Activated T-cell treated with anti-CD3 and anti-CD28 coated beads, Interleukin-2, amount 50 U/mL, for 24 hours (primary cell): ENCODE measurements around the gene ETHE1.
"Not testable (repeated sequence)": the region's sequence is repeated elsewhere in the genome, so short reads cannot be mapped to it uniquely, and the experiment has no call there.

ENCODE experiments used
- DNase-seq: peaks from one replicate; pipeline ENCODE4 v3.0.0-alpha.2; 2020
- H3K27ac Mint-ChIP-seq: 2 replicates; pipeline ENCODE4 v1.8.0; 2020; ENCODE audit warnings: mild to moderate bottlenecking, mixed read lengths
- H3K27me3 Mint-ChIP-seq: 2 replicates; pipeline ENCODE4 v1.8.0; 2020; ENCODE audit warnings: mixed read lengths
- H3K36me3 Mint-ChIP-seq: 2 replicates; pipeline ENCODE4 v1.8.0; 2020; ENCODE audit warnings: low read depth, mixed read lengths
- H3K4me1 Mint-ChIP-seq: 2 replicates; pipeline ENCODE4 v1.8.0; 2020; ENCODE audit warnings: low read depth, mixed read lengths
- H3K4me3 Mint-ChIP-seq: 2 replicates; pipeline ENCODE4 v1.8.0; 2020; ENCODE audit warnings: mild to moderate bottlenecking, moderate library complexity, mixed read lengths
- H3K9me3 Mint-ChIP-seq: 2 replicates; pipeline ENCODE4 v1.8.0; 2020; ENCODE audit warnings: mixed read lengths

Gene ETHE1

GRCh38 chr19:43561139-43561970 lies 34.4 kb upstream of the ETHE1 start:
- no peak for DNase-seq
- peak overlapping the region; percentile 95 for H3K27ac Mint-ChIP-seq

DNA sequence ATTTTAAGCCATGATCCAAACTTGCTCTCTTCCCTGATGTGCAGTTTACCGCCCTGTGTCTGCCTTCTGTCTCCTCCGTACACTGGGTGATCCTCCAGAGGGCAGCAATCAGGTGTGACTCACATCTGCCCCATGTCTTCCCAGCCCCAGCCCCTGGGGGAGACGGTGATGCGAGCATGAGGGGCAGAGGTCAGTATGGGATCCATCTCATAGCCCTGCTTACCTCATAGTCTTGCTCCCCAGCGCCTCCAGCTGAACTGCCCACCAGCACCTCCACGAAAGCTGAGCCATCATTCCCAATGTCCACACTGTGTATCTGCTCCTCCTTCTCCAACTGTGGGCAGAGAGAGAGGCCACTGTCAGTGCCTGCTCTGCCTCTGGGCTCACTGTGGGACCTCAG lies 33.7 kb upstream of the ETHE1 start:
- Mint-ChIP-seq H3K27ac (peak overlapping the region; percentile 95), H3K4me1 (peaks cover 61% of the 10 kb centered on the region), H3K27me3 (no peaks in the 10 kb centered on the region), H3K4me3 (no peak overlapping the region), H3K36me3 (peaks cover 61% of the 10 kb centered on the region), H3K9me3 (no peaks in the 10 kb centered on the region)
- DNase-seq, result no peak

More at GRCh38 chr19:43561139-43561970, 34.4 kb upstream of the ETHE1 start:
- Mint-ChIP-seq H3K4me1 (peaks cover 58% of the 10 kb centered on the region), H3K4me3 (no peak overlapping the region), H3K27me3 (no peaks in the 10 kb centered on the region), H3K9me3 (no peaks in the 10 kb centered on the region), H3K36me3 (peaks cover 56% of the 10 kb centered on the region)

- Mint-ChIP-seq H3K27ac (peak overlapping the region; percentile 13), H3K4me1 (peaks cover 21% of the 10 kb centered on the region), H3K9me3 (no peaks in the 10 kb centered on the region), H3K27me3 (no peaks in the 10 kb centered on the region), H3K36me3 (peaks cover 75% of the 10 kb centered on the region), H3K4me3 (no peak overlapping the region)
- DNase-seq, result peak; percentile 85
Measured at GRCh38 chr19:43555185-43555770, 28.3 kb upstream of the ETHE1 start.

DNA sequence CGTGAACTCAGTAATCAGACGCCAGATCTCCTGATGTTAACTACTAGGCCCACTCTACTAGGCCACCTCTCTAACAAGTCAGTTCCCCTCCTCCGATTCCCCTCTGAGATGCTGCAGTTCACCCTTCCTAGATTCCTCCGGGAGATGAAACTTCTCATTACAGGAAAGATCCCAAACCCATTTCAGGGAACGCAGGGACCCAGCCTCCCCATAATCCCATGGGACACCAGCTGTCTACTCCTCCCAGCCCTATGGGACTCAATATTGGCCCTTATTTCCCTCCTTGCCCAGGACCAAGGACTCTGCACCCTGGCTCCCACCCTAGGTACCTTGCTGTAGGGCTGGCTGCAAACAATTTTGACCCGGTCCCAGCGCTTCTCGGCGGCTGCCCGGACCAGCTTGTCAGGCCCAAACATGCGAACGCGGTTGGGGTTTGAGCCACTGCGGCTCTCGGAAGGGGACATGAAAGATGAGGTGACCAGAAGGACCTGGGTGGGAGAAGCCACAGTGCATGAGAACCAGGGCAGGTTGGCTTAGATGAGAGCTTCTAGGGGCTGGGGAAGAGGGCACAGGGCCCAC lies 27.4 kb upstream of the ETHE1 start:
- no peaks in the 10 kb centered on the region for H3K27me3 Mint-ChIP-seq

DNA sequence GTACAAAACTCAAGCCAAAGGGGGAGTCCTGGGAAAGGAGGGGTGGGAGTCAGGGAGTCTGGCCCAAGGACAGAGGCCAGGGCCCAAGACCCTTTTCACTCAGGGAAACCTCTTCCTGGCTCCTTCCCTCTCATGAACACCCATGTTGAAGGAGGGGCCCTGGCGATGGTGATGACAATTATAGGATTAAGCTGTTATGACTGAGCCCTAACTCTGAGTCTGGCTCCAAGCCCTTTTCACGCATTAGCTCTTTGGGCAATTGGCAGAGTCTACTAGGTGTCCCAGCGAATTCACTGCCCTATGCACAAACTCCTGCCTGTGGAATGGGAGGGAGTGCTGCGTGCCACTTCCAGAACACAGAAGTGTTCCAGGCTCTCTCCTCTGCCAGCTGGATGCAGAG lies 26.7 kb upstream of the ETHE1 start:
- Mint-ChIP-seq H3K4me1 (peaks cover 20% of the 10 kb centered on the region), H3K27ac (peak overlapping the region; percentile 73), H3K36me3 (peaks cover 81% of the 10 kb centered on the region), H3K9me3 (no peaks in the 10 kb centered on the region), H3K27me3 (no peaks in the 10 kb centered on the region), H3K4me3 (no peak overlapping the region)
- DNase-seq, result no peak

More for the DNA sequence above, 27.4 kb upstream of the ETHE1 start:
- no peak overlapping the region for H3K4me3 Mint-ChIP-seq
- peaks cover 20% of the 10 kb centered on the region for H3K4me1 Mint-ChIP-seq
- DNase-seq, result no peak
- H3K27ac Mint-ChIP-seq, result peak overlapping the region; percentile 73
- H3K36me3 Mint-ChIP-seq, result peaks cover 77% of the 10 kb centered on the region
- no peaks in the 10 kb centered on the region for H3K9me3 Mint-ChIP-seq

- peak overlapping the region; percentile 63 for H3K27ac Mint-ChIP-seq
- no peak overlapping the region for H3K4me3 Mint-ChIP-seq
- H3K36me3 Mint-ChIP-seq, result peaks cover 77% of the 10 kb centered on the region
- no peaks in the 10 kb centered on the region for H3K9me3 Mint-ChIP-seq
- no peak for DNase-seq
- H3K4me1 Mint-ChIP-seq, result peaks cover 15% of the 10 kb centered on the region
- H3K27me3 Mint-ChIP-seq, result no peaks in the 10 kb centered on the region
Measured at GRCh38 chr19:43552616-43553015, 25.6 kb upstream of the ETHE1 start.

GRCh38 chr19:43552198-43552450 lies 25.1 kb upstream of the ETHE1 start:
- no peaks in the 10 kb centered on the region for H3K27me3 Mint-ChIP-seq

GRCh38 chr19:43551399-43552197 lies 24.6 kb upstream of the ETHE1 start:
- H3K9me3 Mint-ChIP-seq, result no peaks in the 10 kb centered on the region
- no peak for DNase-seq
- peak overlapping the region; percentile 20 for H3K27ac Mint-ChIP-seq
- H3K27me3 Mint-ChIP-seq, result no peaks in the 10 kb centered on the region
- H3K4me1 Mint-ChIP-seq, result peaks cover 13% of the 10 kb centered on the region
- H3K36me3 Mint-ChIP-seq, result peaks cover 78% of the 10 kb centered on the region
- no peak overlapping the region for H3K4me3 Mint-ChIP-seq

More at GRCh38 chr19:43552198-43552450, 25.1 kb upstream of the ETHE1 start:
- no peaks in the 10 kb centered on the region for H3K9me3 Mint-ChIP-seq
- H3K4me3 Mint-ChIP-seq, result no peak overlapping the region
- no peak for DNase-seq
- no peak overlapping the region for H3K27ac Mint-ChIP-seq
- peaks cover 13% of the 10 kb centered on the region for H3K4me1 Mint-ChIP-seq
- H3K36me3 Mint-ChIP-seq, result peaks cover 74% of the 10 kb centered on the region

GRCh38 chr19:43548706-43549105 lies 21.7 kb upstream of the ETHE1 start:
- Mint-ChIP-seq H3K36me3 (peaks cover 78% of the 10 kb centered on the region), H3K27me3 (no peaks in the 10 kb centered on the region), H3K27ac (peak overlapping the region; percentile 59), H3K4me3 (no peak overlapping the region), H3K9me3 (no peaks in the 10 kb centered on the region), H3K4me1 (no peaks in the 10 kb centered on the region)
- no peak for DNase-seq

- H3K27me3 Mint-ChIP-seq, H3K4me3 Mint-ChIP-seq, H3K4me1 Mint-ChIP-seq, H3K9me3 Mint-ChIP-seq, DNase-seq, H3K27ac Mint-ChIP-seq: not testable (repeated sequence)
- H3K36me3 Mint-ChIP-seq, result peaks cover 78% of the 10 kb centered on the region
Measured at GRCh38 chr19:43547926-43548325, 20.9 kb upstream of the ETHE1 start.

GRCh38 chr19:43546581-43546980 lies 19.6 kb upstream of the ETHE1 start:
- no peak overlapping the region for H3K4me3 Mint-ChIP-seq
- peaks cover 81% of the 10 kb centered on the region for H3K36me3 Mint-ChIP-seq
- H3K4me1 Mint-ChIP-seq, result no peaks in the 10 kb centered on the region
- no peaks in the 10 kb centered on the region for H3K9me3 Mint-ChIP-seq
- H3K27me3 Mint-ChIP-seq, result no peaks in the 10 kb centered on the region
- DNase-seq, result no peak
- peak overlapping the region; percentile 14 for H3K27ac Mint-ChIP-seq

DNA sequence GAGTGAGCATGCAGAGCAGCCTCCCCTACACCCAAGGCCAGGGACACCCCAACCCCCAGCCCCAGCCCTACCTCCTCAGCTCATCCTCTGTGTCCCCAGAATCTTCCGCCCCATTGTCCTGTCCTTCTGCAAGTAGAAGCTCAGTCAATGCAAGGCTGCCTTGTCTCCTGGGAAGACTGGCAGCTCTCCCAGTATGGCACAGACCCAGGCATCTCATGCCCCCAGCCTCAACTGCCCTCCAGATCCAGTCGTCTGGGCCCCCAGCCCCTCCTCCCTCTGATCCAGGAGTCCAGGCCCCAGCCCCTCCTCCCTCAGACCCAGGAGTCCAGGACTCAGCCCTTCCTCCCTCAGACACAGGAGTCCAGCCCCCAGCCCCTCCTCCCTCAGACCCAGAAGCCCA lies 19.0 kb upstream of the ETHE1 start:
- H3K36me3 Mint-ChIP-seq, result peaks cover 81% of the 10 kb centered on the region
- no peak overlapping the region for H3K4me3 Mint-ChIP-seq
- H3K9me3 Mint-ChIP-seq, result no peaks in the 10 kb centered on the region
- H3K27ac Mint-ChIP-seq, result peak overlapping the region; percentile 57
- H3K27me3 Mint-ChIP-seq, result no peaks in the 10 kb centered on the region
- H3K4me1 Mint-ChIP-seq, result no peaks in the 10 kb centered on the region
- no peak for DNase-seq

DNA sequence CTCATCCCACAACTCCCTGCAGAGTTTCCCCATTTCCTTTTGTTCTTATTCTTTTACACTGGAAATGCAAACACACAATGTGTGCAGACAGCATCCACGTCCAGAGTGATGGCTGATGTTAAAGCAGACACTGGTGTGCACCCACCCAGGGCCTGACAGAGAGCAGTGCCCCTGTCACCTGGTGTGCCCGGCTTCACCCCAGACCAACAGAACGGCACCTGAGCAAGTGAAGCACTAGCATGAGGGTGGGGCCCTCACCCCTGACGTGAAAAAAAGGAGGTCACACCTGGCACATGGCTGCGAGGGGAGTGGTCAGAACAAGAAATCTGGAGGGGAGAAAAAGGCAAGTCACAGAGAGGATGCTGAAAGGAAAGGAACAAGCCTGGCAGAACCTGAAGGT lies 18.3 kb upstream of the ETHE1 start:
- Mint-ChIP-seq H3K36me3 (peaks cover 81% of the 10 kb centered on the region), H3K4me3 (no peak overlapping the region), H3K4me1 (no peaks in the 10 kb centered on the region), H3K9me3 (no peaks in the 10 kb centered on the region), H3K27ac (peak overlapping the region; percentile 48), H3K27me3 (no peaks in the 10 kb centered on the region)
- DNase-seq, result no peak

DNA sequence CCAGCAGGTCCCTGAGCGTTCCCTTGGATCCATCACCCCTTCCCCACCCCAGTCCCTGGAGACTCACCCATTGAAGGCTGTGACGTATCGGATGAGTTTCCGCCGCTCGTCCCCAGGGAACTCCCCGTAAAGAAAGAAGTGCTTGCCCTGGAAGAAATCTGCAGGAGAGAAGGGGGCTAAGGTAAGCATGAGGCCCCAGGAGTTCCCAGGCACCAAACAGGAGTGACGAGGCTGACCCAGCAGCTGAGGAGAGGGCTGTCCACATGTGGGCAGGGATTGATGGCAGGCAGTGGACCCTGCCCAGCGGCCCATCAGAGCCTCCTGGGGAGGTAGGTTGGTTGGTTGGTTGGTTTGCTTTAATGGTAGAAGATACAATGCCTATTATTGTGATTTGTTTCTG lies 17.1 kb upstream of the ETHE1 start:
- DNase-seq, result no peak
- H3K4me3 Mint-ChIP-seq, result no peak overlapping the region
- no peaks in the 10 kb centered on the region for H3K27me3 Mint-ChIP-seq
- peaks cover 3% of the 10 kb centered on the region for H3K9me3 Mint-ChIP-seq
- H3K27ac Mint-ChIP-seq, result peak overlapping the region; percentile 63
- peaks cover 82% of the 10 kb centered on the region for H3K36me3 Mint-ChIP-seq
- no peaks in the 10 kb centered on the region for H3K4me1 Mint-ChIP-seq
